IMR-90 (cell line): ENCODE measurements around the gene TAS2R50. TPM values are rescaled to one million over a fixed set of nuclear protein-coding genes. Genes with fewer than 3 reads are reported as not detected.

Experiments used
- polyA plus RNA-seq, 3 experiments: library from polyadenylated mRNA; depleted of rRNA; stranded (reverse); fragments of >200 nt; gene quantifications; 2 replicates each; pipeline ENCODE4 v1.2.3, GENCODE V29; 2012; ENCODE audit warnings: low replicate concordance in 1 of 3
- total RNA-seq: library from RNA; depleted of rRNA; stranded (reverse); fragments of >200 nt; gene quantifications from 2 replicates; pipeline ENCODE4 v1.2.3, GENCODE V29; 2012; rRNA removed

TAS2R50 gene
- total and polyA plus RNA-seq, 2 of the 4 experiments (the other 2 are of a cell fraction) = 2.3 TPM; not detected in 1

Other genes starting within 250 kb of the TAS2R50 start
- not detected in 2 replicates for gene TAS2R7, start 184.3 kb downstream of the TAS2R50 start, total RNA-seq
- gene TAS2R7, start 184.3 kb downstream of the TAS2R50 start, polyA plus RNA-seq (2012; rRNA removed) = not detected in 2 replicates
- gene TAS2R8, start 179.6 kb downstream of the TAS2R50 start, total RNA-seq = not detected in 2 replicates
- not detected in 2 replicates for gene TAS2R8, start 179.6 kb downstream of the TAS2R50 start, polyA plus RNA-seq (2012; rRNA removed)
- under 0.01 TPM in 1 of 2 replicates, not detected in the other for gene TAS2R9, start 176.7 kb downstream of the TAS2R50 start, total RNA-seq
- gene TAS2R9, start 176.7 kb downstream of the TAS2R50 start, polyA plus RNA-seq (2012; rRNA removed) = not detected in 2 replicates
- 0.36 and 1.1 TPM in 2 replicates for gene TAS2R10, start 160.6 kb downstream of the TAS2R50 start, total RNA-seq
- 0.07 TPM in 1 of 2 replicates, not detected in the other for gene TAS2R10, start 160.6 kb downstream of the TAS2R50 start, polyA plus RNA-seq (2012; rRNA removed)
- 0.72 and 0.83 TPM in 2 replicates for gene PRR4, start 137.4 kb downstream of the TAS2R50 start, total RNA-seq
- 1.7 and 1.9 TPM in 2 replicates for gene PRR4, start 137.4 kb downstream of the TAS2R50 start, polyA plus RNA-seq (2012; rRNA removed)
- 16.7 and 18.8 TPM in 2 replicates for gene PRH1, start 102.7 kb downstream of the TAS2R50 start, total RNA-seq
- 2.3 and 3.0 TPM in 2 replicates for gene PRH1, start 102.7 kb downstream of the TAS2R50 start, polyA plus RNA-seq (2012; rRNA removed)
- 0.90 and 1.4 TPM in 2 replicates for gene TAS2R13, start 77.3 kb downstream of the TAS2R50 start, total RNA-seq
- gene TAS2R13, start 77.3 kb downstream of the TAS2R50 start, polyA plus RNA-seq (2012; rRNA removed) = 0.03 TPM in 1 of 2 replicates, not detected in the other
- gene PRH2, start 57.7 kb downstream of the TAS2R50 start, total RNA-seq = 0.28 TPM in 1 of 2 replicates, not detected in the other
- gene PRH2, start 57.7 kb downstream of the TAS2R50 start, polyA plus RNA-seq (2012; rRNA removed) = 0.34 TPM in 1 of 2 replicates, not detected in the other
- 2.0 and 3.9 TPM in 2 replicates for gene TAS2R14, start 47.6 kb downstream of the TAS2R50 start, total RNA-seq
- gene TAS2R14, start 47.6 kb downstream of the TAS2R50 start, polyA plus RNA-seq (2012; rRNA removed) = 1.1 and 1.6 TPM in 2 replicates
- gene TAS2R20, start 11.4 kb upstream of the TAS2R50 start, total RNA-seq = 3.4 and 3.9 TPM in 2 replicates
- 0.24 and 0.36 TPM in 2 replicates for gene TAS2R20, start 11.4 kb upstream of the TAS2R50 start, polyA plus RNA-seq (2012; rRNA removed)
- gene TAS2R19, start 35.7 kb upstream of the TAS2R50 start, total RNA-seq = 5.0 and 8.1 TPM in 2 replicates
- gene TAS2R19, start 35.7 kb upstream of the TAS2R50 start, polyA plus RNA-seq (2012; rRNA removed) = 0.24 and 0.29 TPM in 2 replicates
- 4.3 and 8.6 TPM in 2 replicates for gene TAS2R31, start 44.5 kb upstream of the TAS2R50 start, total RNA-seq
- 0.10 and 0.24 TPM in 2 replicates for gene TAS2R31, start 44.5 kb upstream of the TAS2R50 start, polyA plus RNA-seq (2012; rRNA removed)
- 3.3 and 4.7 TPM in 2 replicates for gene TAS2R46, start 75.4 kb upstream of the TAS2R50 start, total RNA-seq
- 0.09 TPM in 1 of 2 replicates, not detected in the other for gene TAS2R46, start 75.4 kb upstream of the TAS2R50 start, polyA plus RNA-seq (2012; rRNA removed)
- gene TAS2R43, start 105.4 kb upstream of the TAS2R50 start, total RNA-seq = 0.90 and 1.9 TPM in 2 replicates
- not detected in 2 replicates for gene TAS2R43, start 105.4 kb upstream of the TAS2R50 start, polyA plus RNA-seq (2012; rRNA removed)
- 5.0 and 7.2 TPM in 2 replicates for gene TAS2R30, start 147.7 kb upstream of the TAS2R50 start, total RNA-seq
- gene TAS2R30, start 147.7 kb upstream of the TAS2R50 start, polyA plus RNA-seq (2012; rRNA removed) = 0.03 TPM in 1 of 2 replicates, not detected in the other
- gene SMIM10L1, start 184.3 kb upstream of the TAS2R50 start, total RNA-seq = 2.7 and 4.7 TPM in 2 replicates
- gene SMIM10L1, start 184.3 kb upstream of the TAS2R50 start, polyA plus RNA-seq (2012; rRNA removed) = 4.5 and 5.3 TPM in 2 replicates
- gene TAS2R42, start 200.0 kb upstream of the TAS2R50 start, total RNA-seq = not detected in 2 replicates
- gene TAS2R42, start 200.0 kb upstream of the TAS2R50 start, polyA plus RNA-seq (2012; rRNA removed) = not detected in 2 replicates